Esophagus muscularis mucosa (tissue), 4 donors: Measurements from ENCODE around the gene HOATZ. TPM values are rescaled to one million over a fixed set of nuclear protein-coding genes. Genes with fewer than 3 reads are reported as not detected.

Source experiments
- DNase-seq: peaks from one replicate; pipeline ENCODE4 v3.0.0-alpha.2; 2017; ENCODE audit errors: extremely low spot score
- H3K27ac ChIP-seq, 4 donors: fragments of 200-600 bp; sonication (generic); replicated peaks in 1 of 4; 1 replicate in 3 of 4; 2 replicates in 1 of 4; pipeline ENCODE4 v1.5.1; 2016 to 2019; ENCODE audit warnings: mild to moderate bottlenecking in 1 of 4
- H3K27me3 ChIP-seq, 4 donors: fragments of 200-600 bp; sonication (generic); one replicate each; pipeline versions ENCODE4 v1.5.1 to v1.6.0; 2016 to 2019
- H3K36me3 ChIP-seq, 4 donors: fragments of 200-600 bp; sonication (generic); one replicate each; pipeline ENCODE4 v1.5.1; 2016 to 2019
- H3K4me1 ChIP-seq, 4 donors: fragments of 200-600 bp; sonication (generic); one replicate each; pipeline ENCODE4 v1.5.1; 2016 to 2019
- H3K4me3 ChIP-seq, 4 donors: fragments of 200-600 bp; sonication (generic); 1 replicate in 2 of 4; 2 replicates in 2 of 4; pipeline ENCODE4 v1.5.1; 2016 to 2019; ENCODE audit warnings: mild to moderate bottlenecking in 4 of 4, moderate library complexity in 1 of 4
- H3K9me3 ChIP-seq, 4 donors: fragments of 200-600 bp; sonication (generic); 1 replicate in 3 of 4; 2 replicates in 1 of 4; pipeline ENCODE4 v1.5.1; 2016 to 2019
- CTCF ChIP-seq, 3 experiments: fragments of 200-600 bp in 2 of 3; fragments of 450-650 bp in 1 of 3; sonication (generic) in 2 of 3; IDR thresholded peaks; one replicate each; pipeline ENCODE4 v1.5.1; 2017 to 2019; ENCODE audit warnings: antibody characterized with exemption in 3 of 3, mild to moderate bottlenecking in 2 of 3, moderate library complexity in 1 of 3
- EP300 ChIP-seq: sonication (generic); formaldehyde crosslinking; IDR thresholded peaks from one replicate; pipeline ENCODE4 v1.6.1; 2017; ENCODE audit warnings: antibody characterized with exemption
- POLR2A ChIP-seq: fragments of 450-650 bp; IDR thresholded peaks from one replicate; pipeline ENCODE4 v1.6.1; 2017; ENCODE audit warnings: antibody characterized with exemption, moderate library complexity, mild to moderate bottlenecking, low read depth
- POLR2AphosphoS5 ChIP-seq, 2 donors: sonication (generic); formaldehyde crosslinking; IDR thresholded peaks; one replicate each; pipeline ENCODE4 v1.6.1; 2017; ENCODE audit warnings: antibody characterized with exemption in 2 of 2
- WGBS: methylation state at CpG from one replicate; pipeline ENCODE4 v1.1.5; 2018; 5-methylcytosine and 5-hydroxymethylcytosine counted together
- intact Hi-C: fragments of 100-400 bp; cut with DNase I; formaldehyde crosslinking; loops from one replicate; pipeline ENCODE4 v1.15.1; 2023
- total RNA-seq, 4 donors: library from RNA; depleted of rRNA; stranded (reverse); fragments of >200 nt; gene quantifications; one replicate each; pipeline versions ENCODE4 v1.1.0 to v1.2.1, GENCODE V29; 2016

The HOATZ gene
- total RNA-seq, 4 donors from 2014 or later, result not detected

- peak; percentile 90 for DNase-seq
- WGBS, result 87% methylated on average over 11 of the region's 11 CpGs
- no peaks in the 10 kb centered on the region for H3K9me3 ChIP-seq
- no peaks in the 10 kb centered on the region for H3K27me3 ChIP-seq
- no peak overlapping the region for H3K4me3 ChIP-seq
- intact Hi-C loops, result no loop called here
- no peak for TF ChIP-seq EP300
- TF ChIP-seq POLR2A, result no peak
- no peak for TF ChIP-seq POLR2AphosphoS5 (IDR thresholded peaks at IDR 0.05)
- no peak for TF ChIP-seq CTCF (IDR thresholded peaks at IDR 0.05)
- H3K4me1 ChIP-seq, result no peaks in the 10 kb centered on the region
- H3K36me3 ChIP-seq, result peaks cover 0 to 37% (median 2%) of the 10 kb centered on the region in 4 donors
- no peak overlapping the region for H3K27ac ChIP-seq
Observed at GRCh38 chr11:111549196-111549868, 34.8 kb downstream of the HOATZ start.

- no peak for DNase-seq
- Histone ChIP-seq H3K9me3 (no peaks in the 10 kb centered on the region), H3K36me3 (peaks cover 0 to 34% (median 2%) of the 10 kb centered on the region in 4 donors), H3K27me3 (no peaks in the 10 kb centered on the region), H3K27ac (no peak overlapping the region), H3K4me3 (no peak overlapping the region), H3K4me1 (no peaks in the 10 kb centered on the region)
- intact Hi-C loops, result no loop called here
- WGBS, result 78% methylated on average over 3 of the region's 3 CpGs
- TF ChIP-seq EP300 (no peak), POLR2A (no peak), CTCF (IDR thresholded peaks at IDR 0.05) (no peak), POLR2AphosphoS5 (IDR thresholded peaks at IDR 0.05) (no peak)
Observed at GRCh38 chr11:111549869-111550203, 35.3 kb downstream of the HOATZ start.

GRCh38 chr11:111550258-111550657 is 35.7 kb downstream of the HOATZ start:
- Histone ChIP-seq H3K4me3 (no peak overlapping the region), H3K36me3 (peaks cover 0 to 34% (median 2%) of the 10 kb centered on the region in 4 donors), H3K27me3 (no peaks in the 10 kb centered on the region), H3K9me3 (no peaks in the 10 kb centered on the region), H3K27ac (no peak overlapping the region), H3K4me1 (no peaks in the 10 kb centered on the region)
- intact Hi-C loops, result no loop called here
- 97% methylated on average over 2 of the region's 2 CpGs for WGBS
- no peak for TF ChIP-seq POLR2AphosphoS5 (IDR thresholded peaks at IDR 0.05)
- no peak for TF ChIP-seq CTCF (IDR thresholded peaks at IDR 0.05)
- no peak for TF ChIP-seq POLR2A
- no peak for TF ChIP-seq EP300
- no peak for DNase-seq

- Histone ChIP-seq H3K9me3 (no peaks in the 10 kb centered on the region), H3K27ac (no peak overlapping the region), H3K27me3 (no peaks in the 10 kb centered on the region), H3K36me3 (peaks cover 0 to 8% (median 3%) of the 10 kb centered on the region in 4 donors), H3K4me1 (peaks cover 0 to 18% (median 16%) of the 10 kb centered on the region in 4 donors), H3K4me3 (no peak overlapping the region)
- no peak for TF ChIP-seq POLR2AphosphoS5 (IDR thresholded peaks at IDR 0.05)
- no peak for TF ChIP-seq POLR2A
- TF ChIP-seq CTCF (IDR thresholded peaks at IDR 0.05), result no peak
- no peak for TF ChIP-seq EP300
- no peak for DNase-seq
- intact Hi-C loops, result no loop called here
Observed at GRCh38 chr11:111554532-111554931, 40.0 kb downstream of the HOATZ start.

GRCh38 chr11:111555255-111555654 is 40.7 kb downstream of the HOATZ start:
- TF ChIP-seq EP300 (no peak), POLR2A (no peak), POLR2AphosphoS5 (IDR thresholded peaks at IDR 0.05) (no peak), CTCF (IDR thresholded peaks at IDR 0.05) (no peak)
- H3K36me3 ChIP-seq, result peaks cover 0 to 6% (median 3%) of the 10 kb centered on the region in 4 donors

More at GRCh38 chr11:111555255-111555654, 40.7 kb downstream of the HOATZ start:
- no peak overlapping the region for H3K27ac ChIP-seq
- intact Hi-C loops, result no loop called here
- no peak overlapping the region for H3K4me3 ChIP-seq
- no peaks in the 10 kb centered on the region for H3K27me3 ChIP-seq
- no peaks in the 10 kb centered on the region for H3K9me3 ChIP-seq
- H3K4me1 ChIP-seq, result peaks cover 0 to 18% (median 16%) of the 10 kb centered on the region in 4 donors
- no peak for DNase-seq
